OCI-LY1 (cell line): Measurements from ENCODE around the gene SLC25A21.

Experiments
- EZH2 ChIP-seq: fragments of 200-600 bp; sonication (generic), shearing (Covaris generic); IDR thresholded peaks from 2 replicates; pipeline ENCODE4 v1.8.0; 2017; ENCODE audit warnings: borderline replicate concordance, mixed run types, mild to moderate bottlenecking, antibody characterized with exemption, low read length, moderate library complexity, mixed read lengths
- TF ChIP-seq, protein P1 (sequence below): fragments of 200-600 bp; sonication (generic), shearing (Covaris generic); IDR thresholded peaks from 2 replicates; pipeline ENCODE4 v1.5.1; 2017; ENCODE audit warnings: mild to moderate bottlenecking, antibody characterized with exemption, low read length, moderate library complexity, mixed read lengths

DNA sequence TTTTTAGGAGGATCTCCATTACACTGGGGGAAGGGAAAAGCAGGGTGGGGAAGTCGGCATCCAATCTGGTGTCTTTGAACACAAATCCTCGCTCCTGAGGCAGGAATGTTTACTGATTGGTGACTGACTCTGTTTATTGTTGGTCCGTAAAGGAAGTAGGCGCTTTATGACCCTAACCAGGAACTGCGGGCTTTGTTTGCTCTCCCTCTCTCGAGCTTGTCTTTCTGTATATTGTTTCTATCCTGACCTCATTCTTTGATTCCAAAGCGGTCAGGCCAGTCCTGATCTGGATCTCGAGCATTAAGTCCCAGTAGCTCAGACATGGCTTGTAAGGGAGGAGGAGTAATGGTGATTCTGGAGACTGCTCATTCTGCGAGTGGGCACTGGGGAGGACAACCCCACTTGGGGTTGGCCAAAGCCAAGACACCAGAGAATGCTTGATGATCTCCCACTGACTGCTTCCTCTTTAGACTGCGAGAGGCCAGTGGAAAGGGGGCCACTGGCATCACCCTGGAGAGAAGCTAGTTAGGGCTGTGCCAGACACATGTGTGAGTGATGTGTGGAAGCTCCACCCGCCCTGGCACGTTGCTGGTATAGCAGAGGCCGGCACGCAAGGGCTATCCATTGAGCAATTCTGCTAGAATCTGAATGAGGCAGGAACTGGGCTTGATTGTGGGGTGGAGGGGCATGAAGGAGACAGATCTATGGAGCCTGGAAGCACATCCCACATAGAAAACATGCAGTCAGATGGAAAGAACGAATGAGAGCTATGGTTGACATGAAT lies 316.1 kb downstream of the SLC25A21 start:
- TF ChIP-seq EZH2, result no peak
- TF ChIP-seq, protein P1, sequence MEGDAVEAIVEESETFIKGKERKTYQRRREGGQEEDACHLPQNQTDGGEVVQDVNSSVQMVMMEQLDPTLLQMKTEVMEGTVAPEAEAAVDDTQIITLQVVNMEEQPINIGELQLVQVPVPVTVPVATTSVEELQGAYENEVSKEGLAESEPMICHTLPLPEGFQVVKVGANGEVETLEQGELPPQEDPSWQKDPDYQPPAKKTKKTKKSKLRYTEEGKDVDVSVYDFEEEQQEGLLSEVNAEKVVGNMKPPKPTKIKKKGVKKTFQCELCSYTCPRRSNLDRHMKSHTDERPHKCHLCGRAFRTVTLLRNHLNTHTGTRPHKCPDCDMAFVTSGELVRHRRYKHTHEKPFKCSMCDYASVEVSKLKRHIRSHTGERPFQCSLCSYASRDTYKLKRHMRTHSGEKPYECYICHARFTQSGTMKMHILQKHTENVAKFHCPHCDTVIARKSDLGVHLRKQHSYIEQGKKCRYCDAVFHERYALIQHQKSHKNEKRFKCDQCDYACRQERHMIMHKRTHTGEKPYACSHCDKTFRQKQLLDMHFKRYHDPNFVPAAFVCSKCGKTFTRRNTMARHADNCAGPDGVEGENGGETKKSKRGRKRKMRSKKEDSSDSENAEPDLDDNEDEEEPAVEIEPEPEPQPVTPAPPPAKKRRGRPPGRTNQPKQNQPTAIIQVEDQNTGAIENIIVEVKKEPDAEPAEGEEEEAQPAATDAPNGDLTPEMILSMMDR, result no peak
